ENCODE results near the gene BDH2.

GRCh38 chr4:103111598-103111997 is 12.0 kb upstream of the BDH2 start:
- TF ChIP-seq ZBTB6 (tag by site-specific recombination; IDR thresholded peaks at IDR 0.05) (no peak), KLF1 (tag by site-specific recombination; IDR thresholded peaks at IDR 0.05) (no peak), CTCF (tag by site-specific recombination; IDR thresholded peaks at IDR 0.05) (no peak), ZNF121 (tag by site-specific recombination; IDR thresholded peaks at IDR 0.05) (no peak), BCL11A (tag by site-specific recombination; IDR thresholded peaks at IDR 0.05; ENCODE audit: low read depth) (no peak), ZNF555 (tag by site-specific recombination; conservative IDR thresholded peaks at IDR 0.05) (no peak), ZNF544 (tag by site-specific recombination; IDR thresholded peaks at IDR 0.05) (no peak)
